ENCODE data around the gene RRP15.

- TF ChIP-seq GATA2 (IDR thresholded peaks at IDR 0.05; ENCODE audit: low read depth, low read length) (no peak), GATA3 (IDR thresholded peaks at IDR 0.05; ENCODE audit: low read depth, low read length) (no peak)
Observed at GRCh38 chr1:218368686-218369085, 83.6 kb downstream of the RRP15 start.
